ENCODE results near the gene RCBTB2. TPM values are rescaled to one million over a fixed set of nuclear protein-coding genes. Genes with fewer than 3 reads are reported as not detected.
A peak's percentile ranks its signal among the peaks of the same experiment; 100 is the strongest.

Gene RCBTB2
- total RNA-seq, 2 experiments from 2014 or later, result 17.0 to 22.5 TPM

GRCh38 chr13:48493066-48493765 is 39.7 kb downstream of the RCBTB2 start:
- peaks cover 37% of the 10 kb centered on the region for H3K36me3 Mint-ChIP-seq
- peaks cover 64% of the 10 kb centered on the region for H3K4me1 Mint-ChIP-seq
- H3K27ac Mint-ChIP-seq, result no peak overlapping the region
- DNase-seq (peak; percentile 55), ATAC-seq (peak; percentile 32)
- peaks cover under 1% of the 10 kb centered on the region for H3K9me3 Mint-ChIP-seq (ENCODE audit: low read depth)
- no peaks in the 10 kb centered on the region for H3K27me3 Mint-ChIP-seq
- H3K4me3 Mint-ChIP-seq, result no peak overlapping the region
- CTCF ChIA-PET, result interaction anchor here (1.4 to 4.4 kb wide), 5 partner anchors 11 to 86 kb away, joined by 4 to 32 read pairs (median 9); partner anchors contain the start of gene RCBTB2

- no peak overlapping the region for H3K4me3 Mint-ChIP-seq
- H3K27me3 Mint-ChIP-seq, result no peaks in the 10 kb centered on the region
- ATAC-seq, result peak; percentile 85
- CTCF ChIA-PET, result interaction anchor here (0.7 to 4.4 kb wide), 7 partner anchors 9 to 87 kb away, joined by 3 to 32 read pairs (median 5); partner anchors contain the start of gene RCBTB2
- H3K4me1 Mint-ChIP-seq, result peaks cover 63% of the 10 kb centered on the region
- no peak overlapping the region for H3K27ac Mint-ChIP-seq
- peaks cover 2% of the 10 kb centered on the region for H3K9me3 Mint-ChIP-seq (ENCODE audit: low read depth)
- DNase-seq, result peak; percentile 92
- H3K36me3 Mint-ChIP-seq, result peaks cover 43% of the 10 kb centered on the region
Observed at GRCh38 chr13:48492470-48493065, 40.3 kb downstream of the RCBTB2 start.

- no peak overlapping the region for H3K4me3 Mint-ChIP-seq
- DNase-seq (peak; percentile 58), ATAC-seq (peak; percentile 43)
- CTCF ChIA-PET, result interaction anchor here (0.7 to 4.4 kb wide), 7 partner anchors 9 to 87 kb away, joined by 3 to 32 read pairs (median 5); partner anchors contain the start of gene RCBTB2
- H3K4me1 Mint-ChIP-seq, result peaks cover 62% of the 10 kb centered on the region
- H3K9me3 Mint-ChIP-seq (ENCODE audit: low read depth), result peaks cover 2% of the 10 kb centered on the region
- no peaks in the 10 kb centered on the region for H3K27me3 Mint-ChIP-seq
- H3K36me3 Mint-ChIP-seq, result peaks cover 48% of the 10 kb centered on the region
- no peak overlapping the region for H3K27ac Mint-ChIP-seq
Observed at GRCh38 chr13:48492096-48492440, 40.8 kb downstream of the RCBTB2 start.

GRCh38 chr13:48491423-48492095 is 41.3 kb downstream of the RCBTB2 start:
- CTCF ChIA-PET, result interaction anchor here (0.7 to 4.4 kb wide), 6 partner anchors 10 to 88 kb away, joined by 3 to 32 read pairs (median 6); partner anchors contain the start of gene RCBTB2
- Mint-ChIP-seq H3K4me1 (peaks cover 60% of the 10 kb centered on the region), H3K27me3 (no peaks in the 10 kb centered on the region), H3K4me3 (no peak overlapping the region), H3K27ac (no peak overlapping the region), H3K36me3 (peaks cover 48% of the 10 kb centered on the region), H3K9me3 (ENCODE audit: low read depth) (peaks cover 2% of the 10 kb centered on the region)
- ATAC-seq, result peak; percentile 24
- no peak for DNase-seq

GRCh38 chr13:48490241-48490640 is 42.6 kb downstream of the RCBTB2 start:
- Mint-ChIP-seq H3K27ac (no peak overlapping the region), H3K9me3 (ENCODE audit: low read depth) (peaks cover 2% of the 10 kb centered on the region), H3K36me3 (peaks cover 55% of the 10 kb centered on the region), H3K27me3 (no peaks in the 10 kb centered on the region), H3K4me1 (peaks cover 51% of the 10 kb centered on the region), H3K4me3 (no peak overlapping the region)
- DNase-seq (no peak), ATAC-seq (no peak)
- CTCF ChIA-PET, result interaction anchor here (0.6 kb wide), 1 partner anchor 15 kb away, joined by 3 read pairs; no protein-coding TSS in a partner anchor

- Mint-ChIP-seq H3K36me3 (peaks cover 60% of the 10 kb centered on the region), H3K9me3 (ENCODE audit: low read depth) (peaks cover 2% of the 10 kb centered on the region), H3K4me1 (peaks cover 48% of the 10 kb centered on the region), H3K27me3 (no peaks in the 10 kb centered on the region), H3K27ac (no peak overlapping the region), H3K4me3 (no peak overlapping the region)
- ATAC-seq (no peak), DNase-seq (no peak)
- CTCF ChIA-PET, result interaction anchor here (0.6 kb wide), 1 partner anchor 16 kb away, joined by 3 read pairs; no protein-coding TSS in a partner anchor
Observed at GRCh38 chr13:48489666-48490065, 43.2 kb downstream of the RCBTB2 start.

GRCh38 chr13:48488995-48489394 is 43.9 kb downstream of the RCBTB2 start:
- H3K4me1 Mint-ChIP-seq, result peaks cover 44% of the 10 kb centered on the region
- CTCF ChIA-PET, result no interaction called here
- no peaks in the 10 kb centered on the region for H3K27me3 Mint-ChIP-seq
- peaks cover 2% of the 10 kb centered on the region for H3K9me3 Mint-ChIP-seq (ENCODE audit: low read depth)
- H3K4me3 Mint-ChIP-seq, result no peak overlapping the region
- peak overlapping the region; percentile 50 for H3K27ac Mint-ChIP-seq
- DNase-seq (no peak), ATAC-seq (no peak)
- H3K36me3 Mint-ChIP-seq, result peaks cover 60% of the 10 kb centered on the region

GRCh38 chr13:48487968-48488367 is 44.9 kb downstream of the RCBTB2 start:
- Mint-ChIP-seq H3K4me1 (peaks cover 44% of the 10 kb centered on the region), H3K27ac (no peak overlapping the region), H3K27me3 (no peaks in the 10 kb centered on the region), H3K9me3 (ENCODE audit: low read depth) (peaks cover 2% of the 10 kb centered on the region), H3K36me3 (peaks cover 65% of the 10 kb centered on the region), H3K4me3 (no peak overlapping the region)
- no peak for ATAC-seq
- DNase-seq, result no peak
- CTCF ChIA-PET, result interaction anchor here (0.7 to 1.3 kb wide), 3 partner anchors 8 to 92 kb away, joined by 3 read pairs; no protein-coding TSS in a partner anchor

GRCh38 chr13:48486836-48487235 is 46.0 kb downstream of the RCBTB2 start:
- no peak for DNase-seq
- Mint-ChIP-seq H3K4me3 (no peak overlapping the region), H3K4me1 (peaks cover 44% of the 10 kb centered on the region), H3K27me3 (no peaks in the 10 kb centered on the region), H3K36me3 (peaks cover 73% of the 10 kb centered on the region), H3K9me3 (ENCODE audit: low read depth) (peaks cover 2% of the 10 kb centered on the region), H3K27ac (peak overlapping the region; percentile 26)
- no peak for ATAC-seq
- CTCF ChIA-PET, result no interaction called here

GRCh38 chr13:48486362-48486761 is 46.5 kb downstream of the RCBTB2 start:
- no peak for ATAC-seq
- H3K36me3 Mint-ChIP-seq, result peaks cover 71% of the 10 kb centered on the region
- no peak overlapping the region for H3K4me3 Mint-ChIP-seq
- peaks cover 42% of the 10 kb centered on the region for H3K4me1 Mint-ChIP-seq
- no peaks in the 10 kb centered on the region for H3K27me3 Mint-ChIP-seq
- H3K9me3 Mint-ChIP-seq (ENCODE audit: low read depth), result peaks cover 2% of the 10 kb centered on the region
- DNase-seq, result no peak
- CTCF ChIA-PET, result no interaction called here
- H3K27ac Mint-ChIP-seq, result peak overlapping the region; percentile 25

- DNase-seq (no peak), ATAC-seq (no peak)
- CTCF ChIA-PET, result no interaction called here
- Mint-ChIP-seq H3K27me3 (no peaks in the 10 kb centered on the region), H3K4me1 (peaks cover 37% of the 10 kb centered on the region), H3K9me3 (ENCODE audit: low read depth) (peaks cover 2% of the 10 kb centered on the region), H3K36me3 (peaks cover 67% of the 10 kb centered on the region), H3K4me3 (no peak overlapping the region), H3K27ac (no peak overlapping the region)
Observed at GRCh38 chr13:48485432-48485831, 47.4 kb downstream of the RCBTB2 start.

GRCh38 chr13:48483575-48483974 is 49.3 kb downstream of the RCBTB2 start:
- Mint-ChIP-seq H3K4me1 (peaks cover 20% of the 10 kb centered on the region), H3K27me3 (no peaks in the 10 kb centered on the region), H3K4me3 (no peak overlapping the region), H3K36me3 (peaks cover 64% of the 10 kb centered on the region), H3K9me3 (ENCODE audit: low read depth) (peaks cover 2% of the 10 kb centered on the region), H3K27ac (no peak overlapping the region)
- ATAC-seq (no peak), DNase-seq (no peak)
- CTCF ChIA-PET, result interaction anchor here (1.0 kb wide), 1 partner anchor 33 kb away, joined by 3 read pairs; no protein-coding TSS in a partner anchor

- Mint-ChIP-seq H3K4me1 (peaks cover 5% of the 10 kb centered on the region), H3K27ac (no peak overlapping the region), H3K9me3 (ENCODE audit: low read depth) (no peaks in the 10 kb centered on the region), H3K36me3 (peaks cover 65% of the 10 kb centered on the region), H3K4me3 (no peak overlapping the region), H3K27me3 (no peaks in the 10 kb centered on the region)
- ATAC-seq (no peak), DNase-seq (no peak)
- CTCF ChIA-PET, result no interaction called here
Observed at GRCh38 chr13:48478391-48478790, 54.5 kb downstream of the RCBTB2 start.

Measured in activated CD8-positive, alpha-beta memory T cell treated with anti-CD3 and anti-CD28 coated beads, Interleukin-2, amount 10 ng/mL, durations not matched to agents 7 days and 5 days (primary cell).